GM12874 (cell line): ENCODE data around the gene FRMD5.

ENCODE experiments used
- CTCF ChIP-seq: IDR thresholded peaks from 2 replicates; pipeline ENCODE4 v1.5.1; 2011; ENCODE audit warnings: low read depth, mild to moderate bottlenecking, control low read depth, low read length, moderate library complexity; ENCODE audit not compliant: insufficient read depth

FRMD5 gene

GRCh38 chr15:43920254-43920600 is 274.8 kb downstream of the FRMD5 start:
- TF ChIP-seq CTCF, result no peak

GRCh38 chr15:43919540-43920253 is 275.4 kb downstream of the FRMD5 start:
- TF ChIP-seq CTCF, result no peak

GRCh38 chr15:43918717-43919116 is 276.4 kb downstream of the FRMD5 start:
- TF ChIP-seq CTCF, result no peak

GRCh38 chr15:43916326-43916660 is 278.8 kb downstream of the FRMD5 start:
- TF ChIP-seq CTCF, result no peak

- TF ChIP-seq CTCF, result no peak
Measured at GRCh38 chr15:43915631-43916325, 279.3 kb downstream of the FRMD5 start.

GRCh38 chr15:43913941-43914340 is 281.1 kb downstream of the FRMD5 start:
- no peak for TF ChIP-seq CTCF

GRCh38 chr15:43913026-43913780 is 281.9 kb downstream of the FRMD5 start:
- TF ChIP-seq CTCF, result no peak
